Right lobe of liver (tissue), 4 donors: Measurements from ENCODE around the gene HYAL1.

ENCODE experiments used
- POLR2A ChIP-seq: fragments of 450-650 bp; IDR thresholded peaks from one replicate; pipeline ENCODE4 v1.6.1; 2017; ENCODE audit warnings: antibody characterized with exemption, mild to moderate bottlenecking
- TF ChIP-seq, protein P1 (sequence below), 4 donors: fragments of 200-600 bp in 3 of 4; fragments of 450-650 bp in 1 of 4; IDR thresholded peaks; one replicate each; pipeline versions ENCODE4 v1.5.1 to v1.8.0; 2016 to 2022; ENCODE audit warnings: antibody characterized with exemption in 4 of 4, mild to moderate bottlenecking in 2 of 4
- donor health status: DM: no; HTN: no; CAD: no.
- donor health status: DM: no; HTN: no; CAD: no.
- donor health status: DM: no; HTN: yes; CAD: no.

DNA sequence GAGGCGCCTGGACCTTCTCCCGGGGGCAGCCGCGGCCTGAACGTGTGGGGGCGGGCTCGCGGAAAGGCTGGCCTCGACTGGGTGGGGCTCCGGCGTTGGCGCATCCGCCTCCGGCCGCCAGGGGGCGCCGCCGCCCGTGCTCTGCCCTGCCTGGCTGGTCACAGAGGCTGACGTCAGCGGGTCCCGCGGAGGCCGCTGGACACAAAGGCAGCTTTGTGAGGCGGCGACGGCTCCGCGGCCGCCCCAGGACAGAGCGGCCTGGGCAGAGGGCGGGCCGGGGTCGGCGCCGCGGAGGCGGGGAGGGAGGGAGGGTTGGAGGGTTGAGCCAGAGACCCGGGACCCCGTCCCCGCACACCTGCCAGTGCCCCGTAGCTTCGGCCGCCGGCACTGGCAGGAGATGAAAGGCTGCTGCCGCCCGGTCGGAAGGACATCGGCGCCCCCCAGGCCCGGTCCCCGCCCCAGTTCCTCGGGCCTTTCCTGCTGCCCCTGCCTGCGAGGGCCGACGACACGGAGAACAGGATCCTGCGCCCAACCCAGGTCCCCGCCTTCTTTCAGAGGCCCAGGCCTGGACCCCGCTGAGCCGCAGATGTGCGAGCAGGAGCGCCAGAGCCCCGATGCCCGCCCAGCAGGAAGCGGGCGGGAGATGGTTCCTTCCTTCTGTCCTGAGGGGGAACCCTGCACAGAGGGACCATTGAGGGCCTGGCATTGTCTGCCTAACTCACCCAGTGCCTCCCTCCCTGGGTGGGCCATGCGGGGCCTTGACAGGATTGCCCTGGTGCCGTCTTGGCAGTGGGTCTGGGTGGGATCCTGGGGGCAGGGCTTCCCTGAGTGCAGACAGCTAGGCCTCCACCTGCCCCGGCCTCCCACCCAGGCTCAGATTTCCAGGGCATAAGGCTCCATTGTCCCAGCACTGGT, 43.1 kb downstream of the HYAL1 start:
- TF ChIP-seq POLR2A: peak; percentile 69
- TF ChIP-seq, protein P1, sequence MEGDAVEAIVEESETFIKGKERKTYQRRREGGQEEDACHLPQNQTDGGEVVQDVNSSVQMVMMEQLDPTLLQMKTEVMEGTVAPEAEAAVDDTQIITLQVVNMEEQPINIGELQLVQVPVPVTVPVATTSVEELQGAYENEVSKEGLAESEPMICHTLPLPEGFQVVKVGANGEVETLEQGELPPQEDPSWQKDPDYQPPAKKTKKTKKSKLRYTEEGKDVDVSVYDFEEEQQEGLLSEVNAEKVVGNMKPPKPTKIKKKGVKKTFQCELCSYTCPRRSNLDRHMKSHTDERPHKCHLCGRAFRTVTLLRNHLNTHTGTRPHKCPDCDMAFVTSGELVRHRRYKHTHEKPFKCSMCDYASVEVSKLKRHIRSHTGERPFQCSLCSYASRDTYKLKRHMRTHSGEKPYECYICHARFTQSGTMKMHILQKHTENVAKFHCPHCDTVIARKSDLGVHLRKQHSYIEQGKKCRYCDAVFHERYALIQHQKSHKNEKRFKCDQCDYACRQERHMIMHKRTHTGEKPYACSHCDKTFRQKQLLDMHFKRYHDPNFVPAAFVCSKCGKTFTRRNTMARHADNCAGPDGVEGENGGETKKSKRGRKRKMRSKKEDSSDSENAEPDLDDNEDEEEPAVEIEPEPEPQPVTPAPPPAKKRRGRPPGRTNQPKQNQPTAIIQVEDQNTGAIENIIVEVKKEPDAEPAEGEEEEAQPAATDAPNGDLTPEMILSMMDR (IDR thresholded peaks at IDR 0.05): peak; percentile 97 to 99 (median 98)
